GM12873 (cell line): ENCODE data around the gene TSSK6.

Experiments used
- CTCF ChIP-seq: IDR thresholded peaks from 2 replicates; pipeline ENCODE4 v1.5.1; 2012; ENCODE audit warnings: low read depth, mild to moderate bottlenecking, moderate library complexity, low read length, control low read depth; ENCODE audit not compliant: insufficient read depth; ENCODE audit errors: missing control alignments

The TSSK6 gene

GRCh38 chr19:19466201-19466600 lies 49.1 kb downstream of the TSSK6 start:
- TF ChIP-seq CTCF: no peak

GRCh38 chr19:19465436-19466070 lies 49.8 kb downstream of the TSSK6 start:
- TF ChIP-seq CTCF: no peak

- no peak for TF ChIP-seq CTCF
These were observed 50.8 kb downstream of the TSSK6 start for GRCh38 chr19:19464339-19465098.
